Uterus (tissue), 4 donors: ENCODE results near the gene CDK6. TPM values are rescaled to one million over a fixed set of nuclear protein-coding genes. Genes with fewer than 3 reads are reported as not detected.
"Not testable (repeated sequence)": the region's sequence is repeated elsewhere in the genome, so short reads cannot be mapped to it uniquely, and the experiment has no call there.

Source experiments
- DNase-seq, 2 donors: peaks; one replicate each; pipeline ENCODE4 v3.0.0-alpha.2; 2019 to 2020
- H3K27ac ChIP-seq, 2 donors: fragments of 200-600 bp; sonication (generic); 1 replicate in 1 of 2; 2 replicates in 1 of 2; pipeline ENCODE4 v1.5.1; 2016 to 2018
- H3K27me3 ChIP-seq, 2 donors: fragments of 200-600 bp; sonication (generic); one replicate each; pipeline ENCODE4 v1.5.1; 2018 to 2019; ENCODE audit warnings: control low read depth in 1 of 2
- H3K36me3 ChIP-seq, 2 donors: fragments of 200-600 bp; sonication (generic); one replicate each; pipeline ENCODE4 v1.5.1; 2019; ENCODE audit warnings: control low read depth in 1 of 2
- H3K4me1 ChIP-seq, 2 donors: fragments of 200-600 bp; sonication (generic); one replicate each; pipeline ENCODE4 v1.5.1; 2018 to 2019; ENCODE audit warnings: control low read depth in 1 of 2
- H3K4me3 ChIP-seq, 2 donors: fragments of 200-600 bp; sonication (generic); 1 replicate in 1 of 2; 2 replicates in 1 of 2; pipeline ENCODE4 v1.5.1; 2018 to 2019; ENCODE audit warnings: mild to moderate bottlenecking in 1 of 2
- H3K9me3 ChIP-seq, 2 donors: fragments of 200-600 bp; sonication (generic); one replicate each; pipeline ENCODE4 v1.5.1; 2019; ENCODE audit warnings: control low read depth in 1 of 2
- POLR2A ChIP-seq, 2 donors: fragments of 450-650 bp; IDR thresholded peaks; one replicate each; pipeline ENCODE4 v1.6.1; 2016; ENCODE audit warnings: antibody characterized with exemption in 2 of 2, mild to moderate bottlenecking in 1 of 2, moderate library complexity in 1 of 2
- intact Hi-C: fragments of 100-400 bp; cut with DNase I; formaldehyde crosslinking; loops from one replicate; pipeline ENCODE4 v1.15.1; 2023; ENCODE audit warnings: low total_unique reads
- total RNA-seq, 4 donors: library from RNA; depleted of rRNA in 3 of 4; stranded (reverse); fragments of >200 nt in 3 of 4; gene quantifications; one replicate each; pipeline versions ENCODE4 v1.1.0 to v1.2.4, GENCODE V29; 2014 to 2023
- TF ChIP-seq, protein P1 (sequence below), 4 experiments: fragments of 200-600 bp in 2 of 4; fragments of 450-650 bp in 2 of 4; sonication (generic) in 2 of 4; IDR thresholded peaks; one replicate each; pipeline ENCODE4 v1.5.1; 2016 to 2019; ENCODE audit warnings: antibody characterized with exemption in 4 of 4, mild to moderate bottlenecking in 2 of 4, moderate library complexity in 1 of 4
- donor health status: DM: yes; HTN: yes; CAD: no.

Gene CDK6
- total RNA-seq, 4 donors from 2014 or later: 5.9 to 117 (median 15.2) TPM

DNA sequence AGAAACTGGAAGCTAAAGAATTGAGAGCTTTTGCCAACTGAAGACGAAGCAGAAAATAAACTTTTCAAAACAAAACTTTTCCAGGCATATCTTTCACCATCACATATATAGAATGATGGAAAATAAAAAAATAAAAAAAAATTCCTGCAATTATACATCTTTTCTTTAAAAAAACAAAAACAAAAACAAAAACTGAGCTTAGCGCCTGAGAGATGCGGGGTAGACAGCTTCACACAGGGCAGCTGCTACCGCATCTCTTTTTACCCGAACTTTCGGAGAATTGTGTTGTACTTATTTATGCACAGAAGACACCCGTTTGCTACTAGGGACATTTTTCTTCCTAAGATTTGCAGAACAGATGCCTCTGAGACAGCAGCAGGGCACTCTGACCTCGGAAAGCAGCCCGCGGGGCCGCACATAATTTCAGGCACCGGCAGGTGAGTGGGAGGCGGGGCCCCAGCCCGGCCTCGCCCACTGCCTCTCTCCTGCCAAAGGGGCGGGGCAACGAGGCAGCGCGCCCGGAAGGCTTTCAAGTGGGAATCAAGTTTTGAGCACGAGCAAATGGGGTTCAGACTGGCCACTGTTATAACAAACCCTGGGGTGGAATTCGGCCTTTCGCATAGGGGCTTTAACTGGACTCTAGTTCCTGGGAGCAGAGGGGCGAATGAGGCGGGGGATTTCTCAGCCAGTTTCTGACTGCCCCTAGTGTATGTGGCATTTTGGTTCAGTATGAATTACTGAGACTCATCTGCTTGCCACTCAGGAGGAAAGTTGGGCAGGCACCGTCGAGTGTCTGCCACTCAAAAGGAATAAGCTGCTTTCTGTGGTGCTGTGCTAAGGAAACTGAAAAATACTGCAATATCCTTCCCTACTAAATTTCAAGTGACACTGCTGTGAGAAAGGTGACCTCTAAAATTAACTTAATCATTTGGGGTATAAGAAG, 227.7 kb downstream of the CDK6 start:
- peak overlapping the region in 1 of 2 donors; percentile 25 for H3K4me3 ChIP-seq

GRCh38 chr7:92606985-92607384, 229.4 kb downstream of the CDK6 start:
- DNase-seq: no peak
- H3K9me3 ChIP-seq: no peaks in the 10 kb centered on the region
- H3K27me3 ChIP-seq: no peaks in the 10 kb centered on the region
- H3K36me3 ChIP-seq: no peaks in the 10 kb centered on the region
- no peak overlapping the region for H3K4me3 ChIP-seq
- intact Hi-C loops: no loop called here
- no peak overlapping the region for H3K27ac ChIP-seq
- H3K4me1 ChIP-seq: no peaks in the 10 kb centered on the region
- TF ChIP-seq, protein P1, sequence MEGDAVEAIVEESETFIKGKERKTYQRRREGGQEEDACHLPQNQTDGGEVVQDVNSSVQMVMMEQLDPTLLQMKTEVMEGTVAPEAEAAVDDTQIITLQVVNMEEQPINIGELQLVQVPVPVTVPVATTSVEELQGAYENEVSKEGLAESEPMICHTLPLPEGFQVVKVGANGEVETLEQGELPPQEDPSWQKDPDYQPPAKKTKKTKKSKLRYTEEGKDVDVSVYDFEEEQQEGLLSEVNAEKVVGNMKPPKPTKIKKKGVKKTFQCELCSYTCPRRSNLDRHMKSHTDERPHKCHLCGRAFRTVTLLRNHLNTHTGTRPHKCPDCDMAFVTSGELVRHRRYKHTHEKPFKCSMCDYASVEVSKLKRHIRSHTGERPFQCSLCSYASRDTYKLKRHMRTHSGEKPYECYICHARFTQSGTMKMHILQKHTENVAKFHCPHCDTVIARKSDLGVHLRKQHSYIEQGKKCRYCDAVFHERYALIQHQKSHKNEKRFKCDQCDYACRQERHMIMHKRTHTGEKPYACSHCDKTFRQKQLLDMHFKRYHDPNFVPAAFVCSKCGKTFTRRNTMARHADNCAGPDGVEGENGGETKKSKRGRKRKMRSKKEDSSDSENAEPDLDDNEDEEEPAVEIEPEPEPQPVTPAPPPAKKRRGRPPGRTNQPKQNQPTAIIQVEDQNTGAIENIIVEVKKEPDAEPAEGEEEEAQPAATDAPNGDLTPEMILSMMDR (IDR thresholded peaks at IDR 0.05): no peak
- no peak for TF ChIP-seq POLR2A (IDR thresholded peaks at IDR 0.05)

More for the DNA sequence above, 227.7 kb downstream of the CDK6 start:
- TF ChIP-seq, protein P1 (IDR thresholded peaks at IDR 0.05): no peak
- TF ChIP-seq POLR2A (IDR thresholded peaks at IDR 0.05): no peak
- peak in 1 of 2 donors; percentile 29 for DNase-seq
- Histone ChIP-seq H3K36me3 (no peaks in the 10 kb centered on the region), H3K27ac (no peak overlapping the region), H3K4me1 (no peaks in the 10 kb centered on the region), H3K9me3 (no peaks in the 10 kb centered on the region), H3K27me3 (no peaks in the 10 kb centered on the region)
- intact Hi-C loops: no loop called here

GRCh38 chr7:92604517-92604916, 231.9 kb downstream of the CDK6 start:
- H3K4me1 ChIP-seq, H3K27me3 ChIP-seq, H3K4me3 ChIP-seq, H3K36me3 ChIP-seq, H3K9me3 ChIP-seq, DNase-seq, H3K27ac ChIP-seq, intact Hi-C loops: not testable (repeated sequence)

- TF ChIP-seq, protein P1 (IDR thresholded peaks at IDR 0.05): no peak
- TF ChIP-seq POLR2A (IDR thresholded peaks at IDR 0.05): no peak
- no peak for DNase-seq
- Histone ChIP-seq H3K4me1 (no peaks in the 10 kb centered on the region), H3K27ac (no peak overlapping the region), H3K36me3 (no peaks in the 10 kb centered on the region), H3K27me3 (no peaks in the 10 kb centered on the region), H3K9me3 (no peaks in the 10 kb centered on the region), H3K4me3 (no peak overlapping the region)
- intact Hi-C loops: no loop called here
Measured at GRCh38 chr7:92603089-92603445, 233.3 kb downstream of the CDK6 start.

GRCh38 chr7:92602352-92603088, 233.9 kb downstream of the CDK6 start:
- intact Hi-C loops: no loop called here
- Histone ChIP-seq H3K27ac (no peak overlapping the region), H3K4me1 (no peaks in the 10 kb centered on the region), H3K9me3 (no peaks in the 10 kb centered on the region), H3K36me3 (no peaks in the 10 kb centered on the region), H3K27me3 (no peaks in the 10 kb centered on the region), H3K4me3 (no peak overlapping the region)
- no peak for DNase-seq
- TF ChIP-seq, protein P1 (IDR thresholded peaks at IDR 0.05): no peak
- no peak for TF ChIP-seq POLR2A (IDR thresholded peaks at IDR 0.05)
